HepG2 (cell line): ENCODE data around the gene TMEM164. TPM values are rescaled to one million over a fixed set of nuclear protein-coding genes. Genes with fewer than 3 reads are reported as not detected.
"Not testable (repeated sequence)": the region's sequence is repeated elsewhere in the genome, so short reads cannot be mapped to it uniquely, and the experiment has no call there.

Experiments used
- ATAC-seq: fragments of 200-7000 bp; cut with Tn5 transposase; 3 replicates; pipeline ENCODE4 v1.9.1; 2020; ENCODE audit warnings: mild to moderate bottlenecking, moderate library complexity
- BruUV-seq: library from RNA; stranded (reverse); fragments of 400-500 nt; replicated peaks from 2 replicates; lab custom pipeline; 2021; lab: Mats Ljungman, UMichigan
- CTCF ChIA-PET: fragments of 300-600 bp; formaldehyde crosslinking; extraction: SDS; loops from one replicate; lab custom pipeline; 2021; ENCODE audit warnings: low total read pairs, inconsistent platforms, low intra/inter-chr PET ratio; lab: Yijun Ruan, JAX
- POLR2A ChIA-PET: fragments of 350-600 bp; sonication (Branson Sonifier 250); formaldehyde crosslinking; loops from one replicate; lab custom pipeline; 2020; ENCODE audit warnings: antibody characterized with exemption, inconsistent platforms; lab: Yijun Ruan, JAX
- DNase-seq: peaks from one replicate; pipeline ENCODE4 v3.0.0-alpha.2; 2015; ENCODE audit warnings: low spot score
- FAIRE-seq: peaks from 3 replicates; lab custom pipeline; 2011; peaks lifted over from hg19 to GRCh38; lab: Jason Lieb, UNC
- H2AFZ ChIP-seq: one replicate; pipeline ENCODE4 v1.6.1; 2011; ENCODE audit warnings: low read length, inconsistent platforms
- H3K27ac ChIP-seq: fragments of 300-600 bp; 3 replicates; pipeline ENCODE4 v1.8.0; 2011; ENCODE audit warnings: mixed run types, mild to moderate bottlenecking, mixed read lengths, low read length, inconsistent platforms; ENCODE audit not compliant: insufficient read depth; ENCODE audit errors: extremely low read length
- H3K27me3 ChIP-seq, 2 experiments: fragments of 200-600 bp in 1 of 2; 2 replicates in 1 of 2; 3 replicates in 1 of 2; pipeline versions ENCODE4 v1.6.0 to v1.8.0; 2011; ENCODE audit warnings: low read length in 2 of 2, mild to moderate bottlenecking in 2 of 2, moderate library complexity in 2 of 2, inconsistent platforms in 1 of 2; ENCODE audit not compliant: insufficient read depth in 2 of 2, control insufficient read depth in 1 of 2
- H3K36me3 ChIP-seq, 2 experiments: fragments of 200-600 bp in 1 of 2; replicated peaks in 1 of 2; 2 replicates in 1 of 2; 3 replicates in 1 of 2; pipeline versions ENCODE4 v1.5.1 to v1.8.0; 2011; ENCODE audit warnings: low read length in 2 of 2, inconsistent platforms in 1 of 2; ENCODE audit not compliant: insufficient read depth in 2 of 2, control insufficient read depth in 1 of 2
- H3K4me1 ChIP-seq: 2 replicates; pipeline ENCODE4 v1.5.1; 2012; ENCODE audit warnings: low read length, inconsistent platforms; ENCODE audit not compliant: insufficient read depth
- H3K4me2 ChIP-seq: 2 replicates; pipeline ENCODE4 v1.6.0; 2011; ENCODE audit warnings: low read depth, low read length, inconsistent platforms
- H3K4me3 ChIP-seq, 3 experiments: fragments of 200-600 bp in 1 of 3; sonication (generic), shearing (Covaris generic) in 1 of 3; replicated peaks in 1 of 3; 2 replicates each; pipeline ENCODE4 v1.5.1; 2011 to 2016; ENCODE audit warnings: low read length in 3 of 3, inconsistent platforms in 2 of 3, low read depth in 2 of 3, mild to moderate bottlenecking in 2 of 3, control low read depth in 1 of 3, mixed read lengths in 1 of 3; ENCODE audit not compliant: insufficient read depth in 1 of 3
- H3K79me2 ChIP-seq: one replicate; pipeline ENCODE4 v1.6.1; 2011; ENCODE audit warnings: low read length, inconsistent platforms; ENCODE audit not compliant: insufficient read depth
- H3K9ac ChIP-seq: 2 replicates; pipeline ENCODE4 v1.6.0; 2011; ENCODE audit warnings: mild to moderate bottlenecking, low read depth, low read length, inconsistent platforms; ENCODE audit not compliant: insufficient read depth
- H3K9me3 ChIP-seq: 2 replicates; pipeline ENCODE4 v1.5.1; 2012; ENCODE audit warnings: mild to moderate bottlenecking, low read length
- H4K20me1 ChIP-seq: 2 replicates; pipeline ENCODE4 v1.6.0; 2011; ENCODE audit warnings: inconsistent platforms, mild to moderate bottlenecking, low read length, moderate library complexity; ENCODE audit not compliant: insufficient read depth
- FOSL2 ChIP-seq: sonication (generic); formaldehyde crosslinking; IDR thresholded peaks from 2 replicates; pipeline ENCODE4 v1.4.0; 2020; ENCODE audit warnings: missing genetic modification reagents
- IRX3 ChIP-seq: sonication (generic); formaldehyde crosslinking; IDR thresholded peaks from 2 replicates; pipeline ENCODE4 v1.8.1; 2023; ENCODE audit warnings: mild to moderate bottlenecking, low read depth, missing genetic modification reagents, borderline replicate concordance
- NCOA5 ChIP-seq: sonication (generic); formaldehyde crosslinking; IDR thresholded peaks from 2 replicates; pipeline ENCODE4 v1.4.0; 2020; ENCODE audit warnings: missing genetic modification reagents
- THAP11 ChIP-seq: IDR thresholded peaks from 2 replicates; pipeline ENCODE4 v1.6.1; 2016; ENCODE audit warnings: missing biosample characterization, missing genetic modification reagents
- ZBTB21 ChIP-seq: sonication (generic); formaldehyde crosslinking; IDR thresholded peaks from 2 replicates; pipeline ENCODE4 v1.4.0; 2020; ENCODE audit warnings: missing genetic modification reagents
- ZKSCAN8 ChIP-seq: IDR thresholded peaks from 2 replicates; pipeline ENCODE4 v1.6.1; 2016; ENCODE audit warnings: borderline replicate concordance, missing genetic modification reagents, missing compliant biosample characterization
- ZNF230 ChIP-seq: sonication (generic); formaldehyde crosslinking; IDR thresholded peaks from 2 replicates; pipeline ENCODE4 v1.4.0; 2020; ENCODE audit warnings: mild to moderate bottlenecking, missing genetic modification reagents
- ZNF24 ChIP-seq: fragments of 450-650 bp; IDR thresholded peaks from 2 replicates; pipeline ENCODE4 v1.6.1; 2017; ENCODE audit warnings: antibody characterized with exemption, mild to moderate bottlenecking
- ZNF782 ChIP-seq: sonication (generic); formaldehyde crosslinking; IDR thresholded peaks from 2 replicates; pipeline ENCODE4 v1.4.0; 2020; ENCODE audit warnings: missing genetic modification reagents, mild to moderate bottlenecking, borderline replicate concordance
- whole genome bisulfite sequencing: methylation state at CpG from one replicate; pipeline ENCODE4 v1.1.6; 2017; ENCODE audit warnings: low lambda C conversion rate; 5-methylcytosine and 5-hydroxymethylcytosine counted together
- in situ Hi-C: cut with HindIII; loops from 2 replicates; pipeline ENCODE4 v1.10.0; 2017; ENCODE audit warnings: low pct_unique_long_range_greater_than_20kb; ENCODE audit not compliant: extremely low pct_ligation_motif_present
- intact Hi-C: fragments of 100-400 bp; cut with micrococcal nuclease; formaldehyde crosslinking; loops from one replicate; pipeline ENCODE4 v1.10.0; 2022; ENCODE audit not compliant: unreplicated experiment
- polyA plus RNA-seq, 8 experiments: library from polyadenylated mRNA; depleted of rRNA in 3 of 8; stranded (reverse) in 7 of 8; unstranded in 1 of 8; fragments of >200 nt; fragmentation: Illumina TruSeq in 4 of 8; extraction: Trizol in 4 of 8; gene quantifications; 2 replicates each; pipeline versions ENCODE4 v1.2.1 to v1.2.3, GENCODE V29; 2011 to 2016; ENCODE audit warnings: low read depth in 4 of 8, missing spikeins in 1 of 8, mixed read lengths in 1 of 8; ENCODE audit not compliant: insufficient read depth in 1 of 8
- total RNA-seq, 5 experiments: library from RNA; depleted of rRNA; stranded (reverse); fragments of >200 nt; fragmentation: Illumina TruSeq; extraction: Trizol; gene quantifications; 2 replicates each; pipeline ENCODE4 v1.2.3, GENCODE V29; 2016; ENCODE audit warnings: low read depth in 1 of 5
- TF ChIP-seq, protein P1 (sequence below): sonication (generic); formaldehyde crosslinking; IDR thresholded peaks from 2 replicates; pipeline ENCODE4 v1.4.0; 2020; ENCODE audit warnings: missing genetic modification reagents
- TF ChIP-seq, protein P2 (sequence below): conservative IDR thresholded peaks from 2 replicates; pipeline ENCODE4 v1.6.1; 2018; ENCODE audit warnings: missing genetic modification reagents
- TF ChIP-seq, protein P3 (sequence below): sonication (generic); formaldehyde crosslinking; IDR thresholded peaks from 2 replicates; pipeline ENCODE4 v1.9.0; 2022; ENCODE audit warnings: low read depth, missing genetic modification reagents

The TMEM164 gene
- total and polyA plus RNA-seq, 2 of the 13 experiments (the other 11 are each of a cell fraction or from before 2014, with no cell fraction given), result 5.8 to 13.2 TPM

DNA sequence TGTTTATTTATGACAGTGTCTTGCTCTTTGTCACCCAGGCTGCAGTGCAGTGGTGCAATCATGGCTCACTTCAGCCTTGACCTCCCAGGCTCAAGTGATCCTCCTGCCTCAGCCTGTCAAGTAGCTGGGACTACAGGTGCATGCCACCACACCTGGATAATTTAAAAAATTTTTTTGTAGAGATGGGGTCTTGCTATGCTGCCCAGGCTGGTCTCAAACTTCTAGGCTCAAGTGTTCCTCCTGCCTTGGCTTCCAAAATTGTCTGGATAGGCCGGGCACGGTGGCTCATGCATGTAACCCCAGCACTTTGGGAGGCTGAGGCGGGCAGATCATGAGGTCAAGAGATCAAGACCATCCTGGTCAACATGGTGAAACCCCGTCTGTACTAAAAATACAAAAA, 32.1 kb upstream of the TMEM164 start:
- not testable (repeated sequence) for FAIRE-seq

DNA sequence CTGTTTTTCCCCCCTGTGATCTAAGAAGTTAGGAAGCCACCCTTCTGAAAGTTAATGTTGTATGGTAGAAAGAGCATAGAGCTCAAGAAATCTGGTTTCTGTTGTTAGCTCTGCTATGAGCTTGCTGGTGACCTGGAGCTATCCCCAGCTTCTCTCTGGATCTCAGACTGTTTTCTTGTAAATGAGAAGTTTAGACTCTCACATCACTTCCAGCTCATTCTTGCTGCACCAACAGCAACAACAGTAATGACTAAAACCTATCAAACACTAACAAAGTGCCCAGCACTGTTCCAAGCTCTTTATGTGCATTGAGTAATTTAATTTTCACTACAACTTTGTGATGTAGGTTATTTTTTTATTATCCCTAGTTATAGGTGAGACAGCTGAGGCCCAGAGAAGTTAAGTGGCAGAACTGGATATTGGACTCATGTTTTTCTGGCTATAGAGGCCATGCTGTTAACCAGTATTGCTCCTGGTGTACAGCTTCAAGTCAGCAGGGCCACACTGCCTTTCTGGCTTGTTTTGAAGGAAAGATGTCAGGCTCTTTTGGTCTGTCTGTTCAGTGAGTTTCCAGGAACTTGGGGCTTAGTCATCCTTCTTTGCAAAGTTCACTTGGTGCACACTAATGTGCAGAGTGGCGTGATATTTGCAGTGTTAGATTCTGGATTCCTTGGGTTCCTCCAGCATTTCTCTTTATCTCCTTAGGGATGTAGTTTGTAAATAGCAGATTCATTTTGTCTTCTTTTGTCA, 27.8 kb upstream of the TMEM164 start:
- Histone ChIP-seq H4K20me1 (no peaks in the 10 kb centered on the region), H3K4me2 (no peak overlapping the region), H3K27me3 (no peaks in the 10 kb centered on the region), H3K4me3 (no peak overlapping the region), H3K9ac (no peak overlapping the region), H3K79me2 (no peaks in the 10 kb centered on the region), H2AFZ (no peak overlapping the region), H3K27ac (no peak overlapping the region), H3K9me3 (no peaks in the 10 kb centered on the region), H3K4me1 (no peaks in the 10 kb centered on the region), H3K36me3 (no peaks in the 10 kb centered on the region)
- ATAC-seq (no peak), FAIRE-seq (no peak), DNase-seq (no peak)
- intact Hi-C loops, result no loop called here
- no TSS peak for BruUV-seq
- in situ Hi-C loops, result no loop called here
- CTCF ChIA-PET, result no interaction called here
- POLR2A ChIA-PET, result no interaction called here
- 20% methylated on average over 1 of the region's 1 CpG for WGBS
- TF ChIP-seq NCOA5 (no peak), ZKSCAN8 (CRISPR knock-in tag) (no peak), ZNF782 (CRISPR knock-in tag) (no peak), FOSL2 (CRISPR knock-in tag) (no peak), ZBTB21 (CRISPR knock-in tag) (no peak), IRX3 (CRISPR knock-in tag) (no peak), THAP11 (CRISPR knock-in tag) (no peak), ZNF230 (CRISPR knock-in tag) (no peak), ZNF24 (no peak)
- TF ChIP-seq, protein P1, sequence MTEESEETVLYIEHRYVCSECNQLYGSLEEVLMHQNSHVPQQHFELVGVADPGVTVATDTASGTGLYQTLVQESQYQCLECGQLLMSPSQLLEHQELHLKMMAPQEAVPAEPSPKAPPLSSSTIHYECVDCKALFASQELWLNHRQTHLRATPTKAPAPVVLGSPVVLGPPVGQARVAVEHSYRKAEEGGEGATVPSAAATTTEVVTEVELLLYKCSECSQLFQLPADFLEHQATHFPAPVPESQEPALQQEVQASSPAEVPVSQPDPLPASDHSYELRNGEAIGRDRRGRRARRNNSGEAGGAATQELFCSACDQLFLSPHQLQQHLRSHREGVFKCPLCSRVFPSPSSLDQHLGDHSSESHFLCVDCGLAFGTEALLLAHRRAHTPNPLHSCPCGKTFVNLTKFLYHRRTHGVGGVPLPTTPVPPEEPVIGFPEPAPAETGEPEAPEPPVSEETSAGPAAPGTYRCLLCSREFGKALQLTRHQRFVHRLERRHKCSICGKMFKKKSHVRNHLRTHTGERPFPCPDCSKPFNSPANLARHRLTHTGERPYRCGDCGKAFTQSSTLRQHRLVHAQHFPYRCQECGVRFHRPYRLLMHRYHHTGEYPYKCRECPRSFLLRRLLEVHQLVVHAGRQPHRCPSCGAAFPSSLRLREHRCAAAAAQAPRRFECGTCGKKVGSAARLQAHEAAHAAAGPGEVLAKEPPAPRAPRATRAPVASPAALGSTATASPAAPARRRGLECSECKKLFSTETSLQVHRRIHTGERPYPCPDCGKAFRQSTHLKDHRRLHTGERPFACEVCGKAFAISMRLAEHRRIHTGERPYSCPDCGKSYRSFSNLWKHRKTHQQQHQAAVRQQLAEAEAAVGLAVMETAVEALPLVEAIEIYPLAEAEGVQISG, result no peak
- TF ChIP-seq, protein P2, sequence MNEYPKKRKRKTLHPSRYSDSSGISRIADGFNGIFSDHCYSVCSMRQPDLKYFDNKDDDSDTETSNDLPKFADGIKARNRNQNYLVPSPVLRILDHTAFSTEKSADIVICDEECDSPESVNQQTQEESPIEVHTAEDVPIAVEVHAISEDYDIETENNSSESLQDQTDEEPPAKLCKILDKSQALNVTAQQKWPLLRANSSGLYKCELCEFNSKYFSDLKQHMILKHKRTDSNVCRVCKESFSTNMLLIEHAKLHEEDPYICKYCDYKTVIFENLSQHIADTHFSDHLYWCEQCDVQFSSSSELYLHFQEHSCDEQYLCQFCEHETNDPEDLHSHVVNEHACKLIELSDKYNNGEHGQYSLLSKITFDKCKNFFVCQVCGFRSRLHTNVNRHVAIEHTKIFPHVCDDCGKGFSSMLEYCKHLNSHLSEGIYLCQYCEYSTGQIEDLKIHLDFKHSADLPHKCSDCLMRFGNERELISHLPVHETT (CRISPR knock-in tag), result no peak
- TF ChIP-seq, protein P3, sequence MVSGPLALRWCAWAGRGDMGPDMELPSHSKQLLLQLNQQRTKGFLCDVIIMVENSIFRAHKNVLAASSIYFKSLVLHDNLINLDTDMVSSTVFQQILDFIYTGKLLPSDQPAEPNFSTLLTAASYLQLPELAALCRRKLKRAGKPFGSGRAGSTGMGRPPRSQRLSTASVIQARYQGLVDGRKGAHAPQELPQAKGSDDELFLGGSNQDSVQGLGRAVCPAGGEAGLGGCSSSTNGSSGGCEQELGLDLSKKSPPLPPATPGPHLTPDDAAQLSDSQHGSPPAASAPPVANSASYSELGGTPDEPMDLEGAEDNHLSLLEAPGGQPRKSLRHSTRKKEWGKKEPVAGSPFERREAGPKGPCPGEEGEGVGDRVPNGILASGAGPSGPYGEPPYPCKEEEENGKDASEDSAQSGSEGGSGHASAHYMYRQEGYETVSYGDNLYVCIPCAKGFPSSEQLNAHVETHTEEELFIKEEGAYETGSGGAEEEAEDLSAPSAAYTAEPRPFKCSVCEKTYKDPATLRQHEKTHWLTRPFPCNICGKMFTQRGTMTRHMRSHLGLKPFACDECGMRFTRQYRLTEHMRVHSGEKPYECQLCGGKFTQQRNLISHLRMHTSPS (CRISPR knock-in tag), result no peak

More for the DNA sequence above, 32.1 kb upstream of the TMEM164 start:
- H3K9ac ChIP-seq, H3K9me3 ChIP-seq, H3K36me3 ChIP-seq, CTCF ChIA-PET, H3K4me2 ChIP-seq, H3K79me2 ChIP-seq, H3K27me3 ChIP-seq, in situ Hi-C loops, H4K20me1 ChIP-seq, DNase-seq, H2AFZ ChIP-seq, intact Hi-C loops, H3K4me3 ChIP-seq, ATAC-seq, H3K4me1 ChIP-seq, H3K27ac ChIP-seq, BruUV-seq, POLR2A ChIA-PET: not testable (repeated sequence)
- WGBS, result 58% methylated on average over 4 of the region's 4 CpGs
